BJ (cell line): Measurements from ENCODE around the gene SH2B3. TPM values are rescaled to one million over a fixed set of nuclear protein-coding genes. Genes with fewer than 3 reads are reported as not detected.

Experiments used
- CTCF ChIA-PET: fragments of 350-600 bp; formaldehyde crosslinking; extraction: SDS; loops from one replicate; lab custom pipeline; 2021; ENCODE audit warnings: antibody characterized with exemption, inconsistent platforms; lab: Yijun Ruan, JAX
- POLR2A ChIA-PET: fragments of 300-600 bp; sonication (Branson Sonifier 250); formaldehyde crosslinking; extraction: SDS; loops from one replicate; lab custom pipeline; 2021; ENCODE audit warnings: antibody characterized with exemption; lab: Charles Lee
- DNase-seq: peaks from one replicate; pipeline ENCODE4 v3.0.0-alpha.2; 2011; ENCODE audit warnings: low read depth
- H3K27me3 ChIP-seq: 2 replicates; pipeline ENCODE4 v1.6.0; 2011; ENCODE audit warnings: low read length; ENCODE audit not compliant: control insufficient read depth, insufficient read depth
- H3K36me3 ChIP-seq: 2 replicates; pipeline ENCODE4 v1.5.1; 2011; ENCODE audit warnings: low read length; ENCODE audit not compliant: control insufficient read depth, insufficient read depth
- H3K4me3 ChIP-seq: 2 replicates; pipeline ENCODE4 v1.5.1; 2011; ENCODE audit warnings: low read depth, mild to moderate bottlenecking, control low read depth, low read length
- polyA plus RNA-seq: library from polyadenylated mRNA; depleted of rRNA; stranded (reverse); fragments of >200 nt; gene quantifications from 2 replicates; pipeline ENCODE4 v1.2.3, GENCODE V29; 2011
- TF ChIP-seq, protein P1 (sequence below): IDR thresholded peaks from 2 replicates; pipeline ENCODE4 v1.5.1; 2011; ENCODE audit warnings: low read depth, mild to moderate bottlenecking, control low read depth, inconsistent platforms, low read length, moderate library complexity; ENCODE audit not compliant: insufficient read depth

SH2B3 gene
- polyA plus RNA-seq, 1 experiment = 19.4 TPM

DNA sequence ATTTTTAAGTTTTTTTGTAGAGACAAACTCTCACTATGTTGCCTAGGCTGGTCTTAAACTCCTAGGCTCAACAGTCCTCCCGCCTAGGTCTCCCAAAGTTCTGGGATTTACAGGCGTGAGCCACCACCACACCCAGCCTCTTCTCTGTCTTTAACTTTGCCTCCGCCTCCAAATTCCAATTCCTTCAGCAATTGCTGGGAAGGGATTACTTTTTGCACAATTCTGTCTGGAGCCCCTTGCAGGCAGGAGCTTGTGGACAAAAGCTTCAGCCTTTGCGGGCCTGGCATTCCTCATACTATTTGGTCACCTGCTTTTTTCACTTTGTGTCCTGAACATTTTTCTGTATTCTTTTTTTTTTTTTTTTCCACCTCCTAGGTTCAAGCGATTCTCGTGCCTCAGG lies 26.0 kb downstream of the SH2B3 start:
- CTCF ChIA-PET = no interaction called here
- no peak for DNase-seq
- H3K36me3 ChIP-seq = peaks cover 1% of the 10 kb centered on the region; the same call in 1 of the 2 replicates
- no peak overlapping the region for H3K4me3 ChIP-seq
- TF ChIP-seq, protein P1, sequence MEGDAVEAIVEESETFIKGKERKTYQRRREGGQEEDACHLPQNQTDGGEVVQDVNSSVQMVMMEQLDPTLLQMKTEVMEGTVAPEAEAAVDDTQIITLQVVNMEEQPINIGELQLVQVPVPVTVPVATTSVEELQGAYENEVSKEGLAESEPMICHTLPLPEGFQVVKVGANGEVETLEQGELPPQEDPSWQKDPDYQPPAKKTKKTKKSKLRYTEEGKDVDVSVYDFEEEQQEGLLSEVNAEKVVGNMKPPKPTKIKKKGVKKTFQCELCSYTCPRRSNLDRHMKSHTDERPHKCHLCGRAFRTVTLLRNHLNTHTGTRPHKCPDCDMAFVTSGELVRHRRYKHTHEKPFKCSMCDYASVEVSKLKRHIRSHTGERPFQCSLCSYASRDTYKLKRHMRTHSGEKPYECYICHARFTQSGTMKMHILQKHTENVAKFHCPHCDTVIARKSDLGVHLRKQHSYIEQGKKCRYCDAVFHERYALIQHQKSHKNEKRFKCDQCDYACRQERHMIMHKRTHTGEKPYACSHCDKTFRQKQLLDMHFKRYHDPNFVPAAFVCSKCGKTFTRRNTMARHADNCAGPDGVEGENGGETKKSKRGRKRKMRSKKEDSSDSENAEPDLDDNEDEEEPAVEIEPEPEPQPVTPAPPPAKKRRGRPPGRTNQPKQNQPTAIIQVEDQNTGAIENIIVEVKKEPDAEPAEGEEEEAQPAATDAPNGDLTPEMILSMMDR = no peak
- POLR2A ChIA-PET = interaction anchor here (0.6 kb wide), 1 partner anchor 20 kb away, joined by 4 read pairs; no protein-coding TSS in a partner anchor
- no peaks in the 10 kb centered on the region for H3K27me3 ChIP-seq

DNA sequence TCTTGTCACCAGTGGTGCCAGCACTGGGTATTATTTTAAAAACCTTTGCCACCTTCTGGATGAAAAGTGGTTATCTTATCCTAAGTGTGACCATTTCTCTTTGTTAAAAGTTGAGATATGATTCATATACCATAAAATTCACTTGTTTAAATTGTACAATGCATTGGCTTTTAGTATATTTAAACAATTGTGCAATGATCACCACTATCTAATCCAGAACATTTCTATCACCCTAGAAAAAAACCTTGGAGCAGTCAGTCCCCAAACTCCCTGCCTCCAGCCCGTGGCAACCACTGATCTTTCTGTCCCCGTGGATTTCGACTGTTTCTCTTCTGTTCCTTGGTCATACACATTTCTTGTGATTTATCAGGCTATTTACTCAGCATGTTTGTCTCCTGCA lies 28.3 kb downstream of the SH2B3 start:
- Histone ChIP-seq H3K27me3 (no peaks in the 10 kb centered on the region), H3K4me3 (no peak overlapping the region), H3K36me3 (no peaks in the 10 kb centered on the region)
- POLR2A ChIA-PET = interaction anchor here (0.5 to 0.6 kb wide), 2 partner anchors 202 to 1760 kb away, joined by 3 to 4 read pairs; no protein-coding TSS in a partner anchor
- CTCF ChIA-PET = interaction anchor here (2.2 to 3.2 kb wide), 3 partner anchors 11 to 37 kb away, joined by 10 to 25 read pairs (median 14); no protein-coding TSS in a partner anchor
- no peak for DNase-seq
- TF ChIP-seq, protein P1 = no peak

DNA sequence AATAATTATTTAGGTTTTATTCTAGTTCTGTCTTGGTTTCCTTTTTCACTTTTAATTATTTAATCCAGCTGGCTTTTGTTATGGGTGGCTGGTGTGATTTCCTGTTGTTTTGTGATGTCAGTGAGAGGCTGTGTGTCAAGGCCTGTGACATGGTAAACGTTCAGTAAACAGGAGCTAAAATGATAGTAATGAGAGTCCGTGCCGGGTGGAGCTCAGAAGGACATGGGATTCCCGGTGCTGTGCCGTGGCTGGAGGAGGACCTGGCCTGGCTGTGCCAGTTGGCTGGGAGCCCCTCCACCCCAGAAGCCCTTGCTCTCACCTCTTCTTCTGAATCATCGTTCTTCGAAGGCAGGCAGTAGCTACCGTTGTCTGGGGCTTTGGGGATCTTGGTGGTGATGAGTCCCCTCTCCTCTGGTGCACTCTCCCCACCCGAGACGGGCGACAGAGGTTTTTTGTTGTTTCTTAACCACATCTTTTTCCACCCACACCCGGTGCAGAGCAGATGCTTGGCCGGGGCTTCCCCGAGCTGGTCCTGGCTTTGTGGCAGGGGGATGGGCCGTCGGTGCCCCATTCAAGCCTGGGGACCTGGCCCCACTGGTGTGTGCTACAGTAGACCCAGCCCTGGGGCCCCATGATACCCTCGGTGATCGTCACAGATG lies 29.1 kb downstream of the SH2B3 start:
- POLR2A ChIA-PET = no interaction called here
- Histone ChIP-seq H3K27me3 (no peaks in the 10 kb centered on the region), H3K4me3 (no peak overlapping the region; the same call in 1 of the 2 replicates), H3K36me3 (no peaks in the 10 kb centered on the region)
- TF ChIP-seq, protein P1 = no peak
- no peak for DNase-seq
- CTCF ChIA-PET = interaction anchor here (0.9 to 3.2 kb wide), 4 partner anchors 10 to 38 kb away, joined by 4 to 25 read pairs (median 12); no protein-coding TSS in a partner anchor

DNA sequence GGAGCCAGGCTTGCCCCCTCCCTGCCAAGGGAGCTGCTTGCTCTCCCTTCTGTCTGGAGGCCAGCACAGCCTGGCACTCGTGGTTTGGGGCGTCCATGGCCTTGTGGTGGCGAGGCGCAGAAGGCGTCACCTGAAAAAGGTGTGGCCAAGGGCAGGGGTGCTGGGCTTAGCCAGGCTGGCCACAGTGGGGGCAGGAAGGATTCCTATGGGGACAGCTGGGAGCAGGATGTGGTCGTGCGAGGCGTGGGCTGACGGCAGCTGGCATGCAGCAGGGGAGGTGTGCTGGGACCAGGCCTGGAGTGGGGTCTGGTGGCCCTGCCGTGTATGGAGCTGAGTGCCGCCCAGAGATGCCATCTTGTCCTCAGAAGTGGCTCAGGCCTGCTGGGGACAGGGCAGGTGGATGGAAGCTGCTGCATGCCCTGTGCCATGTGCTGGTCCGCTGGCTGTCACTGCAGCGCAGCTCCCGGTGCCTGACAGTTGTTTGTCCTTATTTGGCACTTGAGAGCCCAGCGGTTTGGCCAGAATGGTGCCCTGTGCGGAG lies 30.0 kb downstream of the SH2B3 start:
- CTCF ChIA-PET = interaction anchor here (0.9 to 3.2 kb wide), 4 partner anchors 9 to 39 kb away, joined by 3 to 25 read pairs (median 12); no protein-coding TSS in a partner anchor

DNA sequence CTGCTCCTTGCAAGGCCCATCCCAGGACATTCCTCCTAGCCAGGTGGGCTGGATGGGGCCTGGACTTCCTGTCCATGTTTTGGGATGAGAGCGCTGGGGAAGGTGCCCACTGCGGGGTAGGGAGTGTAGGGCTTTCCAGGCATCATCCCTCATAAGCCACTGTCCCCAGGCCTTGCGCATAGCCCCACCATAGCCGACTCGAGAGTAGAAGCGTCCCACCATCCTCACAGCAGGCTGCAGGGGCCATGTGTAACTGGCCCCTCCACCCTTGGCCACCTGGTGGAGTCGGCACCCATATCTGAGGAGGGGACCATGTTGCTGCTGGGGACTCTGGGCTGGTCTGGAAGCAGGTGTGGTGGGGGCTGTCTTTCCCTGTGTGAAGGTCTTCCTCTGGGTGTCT lies 30.5 kb downstream of the SH2B3 start:
- H3K4me3 ChIP-seq = no peak overlapping the region
- TF ChIP-seq, protein P1 = no peak
- H3K27me3 ChIP-seq = no peaks in the 10 kb centered on the region
- H3K36me3 ChIP-seq = no peaks in the 10 kb centered on the region; the same call in 1 of the 2 replicates
- POLR2A ChIA-PET = no interaction called here
- no peak for DNase-seq
- CTCF ChIA-PET = interaction anchor here (0.9 to 3.2 kb wide), 4 partner anchors 8 to 39 kb away, joined by 3 to 25 read pairs (median 12); no protein-coding TSS in a partner anchor

More for the DNA sequence above, 30.0 kb downstream of the SH2B3 start:
- Histone ChIP-seq H3K27me3 (no peaks in the 10 kb centered on the region), H3K4me3 (no peak overlapping the region), H3K36me3 (no peaks in the 10 kb centered on the region; the same call in 1 of the 2 replicates)
- POLR2A ChIA-PET = no interaction called here
- no peak for DNase-seq
- TF ChIP-seq, protein P1 = no peak
